ENCODE results near the gene GMPS. TPM values are rescaled to one million over a fixed set of nuclear protein-coding genes. Genes with fewer than 3 reads are reported as not detected.

Gene GMPS
- total and polyA plus RNA-seq, 9 of the 15 experiments (the other 6 are each of a cell fraction or from before 2014, with no cell fraction given) = 73.7 to 282 (median 156) TPM

- no peak for TF ChIP-seq ZNF592 (IDR thresholded peaks at IDR 0.05)
- no peak for TF ChIP-seq ZNF165 (CRISPR knock-in tag; IDR thresholded peaks at IDR 0.05; ENCODE audit: borderline replicate concordance)
- TF ChIP-seq TSHZ1 (CRISPR knock-in tag; IDR thresholded peaks at IDR 0.05) = no peak
- TF ChIP-seq ZNF449 (CRISPR knock-in tag; IDR thresholded peaks at IDR 0.05) = no peak
- TF ChIP-seq ZEB2 (IDR thresholded peaks at IDR 0.05) = no peak
- TF ChIP-seq FOXP4 (CRISPR knock-in tag; IDR thresholded peaks at IDR 0.05; ENCODE audit: borderline replicate concordance) = no peak
- TF ChIP-seq CEBPB (tag; IDR thresholded peaks at IDR 0.05) = peak; percentile 61; the same call in 1 of the 2 replicates
- no peak for TF ChIP-seq ZNF644 (tag; IDR thresholded peaks at IDR 0.05; ENCODE audit: low read depth)
- peak; percentile 68; the same call in 1 of the 2 replicates for TF ChIP-seq LCOR (CRISPR knock-in tag; IDR thresholded peaks at IDR 0.05)
- no peak for TF ChIP-seq FOXJ3 (CRISPR knock-in tag; IDR thresholded peaks at IDR 0.05)
- peak; percentile 42 to 91; a peak in 3 of 4 replicates for TF ChIP-seq ARNT (IDR thresholded peaks at IDR 0.05)
- TF ChIP-seq ZNF12 (CRISPR knock-in tag; IDR thresholded peaks at IDR 0.05) = no peak
- TF ChIP-seq MAFG (tag; conservative IDR thresholded peaks at IDR 0.05) = peak; percentile 96
- no peak for TF ChIP-seq ZBTB43 (CRISPR knock-in tag; IDR thresholded peaks at IDR 0.05)
- no peak for TF ChIP-seq SIN3A (IDR thresholded peaks at IDR 0.05; ENCODE audit: borderline replicate concordance in 2 of 2, control insufficient read depth in 1 of 2, low read depth in 2 of 2, low read length in 2 of 2)
Measured at GRCh38 chr3:155890671-155891190, 20.3 kb downstream of the GMPS start (continued).

Measured in K562 (cell line).